ENCODE measurements around the gene TJP1. TPM values are rescaled to one million over a fixed set of nuclear protein-coding genes. Genes with fewer than 3 reads are reported as not detected.

The TJP1 gene
- total RNA-seq, 1 experiment from 2014 or later, result 140 TPM

- no peak overlapping the region for H3K4ac ChIP-seq (ENCODE audit: low read depth, low read length)
- H2BK15ac ChIP-seq (ENCODE audit: low read depth, low read length), result no peak overlapping the region
- no peak overlapping the region for H3K27ac ChIP-seq (ENCODE audit: insufficient read length, low read depth, low read length)
- H3K9me3 ChIP-seq (ENCODE audit: control insufficient read depth, low read depth, low read length), result no peaks in the 10 kb centered on the region
- no peak for DNase-seq
- peaks cover 3% of the 10 kb centered on the region; the same call in 1 of the 2 replicates for H3K4me1 ChIP-seq (ENCODE audit: insufficient read depth, low read length)
- Mint-ChIP-seq H3K4me3 (no peak overlapping the region), H3K9me3 (peaks cover 9 to 10% of the 10 kb centered on the region in 2 experiments), H3K4me1 (peaks cover 12 to 21% of the 10 kb centered on the region in 2 experiments), H3K27me3 (ENCODE audit: low read depth) (no peaks in the 10 kb centered on the region), H3K36me3 (ENCODE audit: insufficient read depth in 1 of 3, low read depth in 3 of 3) (peaks cover 34 to 37% (median 34%) of the 10 kb centered on the region in 3 experiments), H3K27ac (peak overlapping the region in 2 of 3 experiments; percentile 5 to 7; a peak in 1 of 7 replicates)
- H4K91ac ChIP-seq (ENCODE audit: insufficient read length, low read depth, low read length), result no peak overlapping the region
- no peak overlapping the region for H3T11ph ChIP-seq (ENCODE audit: low read length)
- no peak overlapping the region for H3K4me2 ChIP-seq (ENCODE audit: insufficient read depth, insufficient read length, low read length)
- H2BK20ac ChIP-seq (ENCODE audit: low read depth, low read length, poor library complexity, severe bottlenecking), result no peak overlapping the region
- H3K56ac ChIP-seq (ENCODE audit: insufficient read length, low read depth, low read length), result no peak overlapping the region
- no peak overlapping the region for H2AK5ac ChIP-seq (ENCODE audit: insufficient read length, low read length)
- no peaks in the 10 kb centered on the region for H3K23me2 ChIP-seq (ENCODE audit: insufficient read length, low read depth, low read length, poor library complexity, severe bottlenecking)
- no CpG with 5 or more reads among the region's 7 CpGs for WGBS (ENCODE audit: extremely low coverage, insufficient read length, low lambda C conversion rate)
- H3K9ac ChIP-seq (ENCODE audit: extremely low read depth, insufficient read length, low read length), result no peak overlapping the region
- H2BK5ac ChIP-seq (ENCODE audit: insufficient read length, low read length), result no peak overlapping the region
- H3K79me2 ChIP-seq (ENCODE audit: insufficient read depth, low read length), result peaks cover 18% of the 10 kb centered on the region; the same call in 1 of the 2 replicates
- TF ChIP-seq, protein P1, sequence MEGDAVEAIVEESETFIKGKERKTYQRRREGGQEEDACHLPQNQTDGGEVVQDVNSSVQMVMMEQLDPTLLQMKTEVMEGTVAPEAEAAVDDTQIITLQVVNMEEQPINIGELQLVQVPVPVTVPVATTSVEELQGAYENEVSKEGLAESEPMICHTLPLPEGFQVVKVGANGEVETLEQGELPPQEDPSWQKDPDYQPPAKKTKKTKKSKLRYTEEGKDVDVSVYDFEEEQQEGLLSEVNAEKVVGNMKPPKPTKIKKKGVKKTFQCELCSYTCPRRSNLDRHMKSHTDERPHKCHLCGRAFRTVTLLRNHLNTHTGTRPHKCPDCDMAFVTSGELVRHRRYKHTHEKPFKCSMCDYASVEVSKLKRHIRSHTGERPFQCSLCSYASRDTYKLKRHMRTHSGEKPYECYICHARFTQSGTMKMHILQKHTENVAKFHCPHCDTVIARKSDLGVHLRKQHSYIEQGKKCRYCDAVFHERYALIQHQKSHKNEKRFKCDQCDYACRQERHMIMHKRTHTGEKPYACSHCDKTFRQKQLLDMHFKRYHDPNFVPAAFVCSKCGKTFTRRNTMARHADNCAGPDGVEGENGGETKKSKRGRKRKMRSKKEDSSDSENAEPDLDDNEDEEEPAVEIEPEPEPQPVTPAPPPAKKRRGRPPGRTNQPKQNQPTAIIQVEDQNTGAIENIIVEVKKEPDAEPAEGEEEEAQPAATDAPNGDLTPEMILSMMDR (conservative IDR thresholded peaks at IDR 0.05), result no peak
- no peaks in the 10 kb centered on the region for H4K20me1 ChIP-seq (ENCODE audit: control insufficient read depth, insufficient read depth, insufficient read length)
- no peak overlapping the region for H3K14ac ChIP-seq (ENCODE audit: insufficient read depth, low read length)
- peaks cover 4% of the 10 kb centered on the region for H3K79me1 ChIP-seq (ENCODE audit: insufficient read depth, low read depth, low read length, poor library complexity, severe bottlenecking)
- H3K18ac ChIP-seq (ENCODE audit: insufficient read length, low read depth, low read length), result no peak overlapping the region
- H3K27me3 ChIP-seq (ENCODE audit: insufficient read depth, low read length), result no peaks in the 10 kb centered on the region
- H3K23ac ChIP-seq (ENCODE audit: insufficient read length, low read depth, low read length), result no peak overlapping the region
- H2AFZ ChIP-seq (ENCODE audit: low read length), result no peak overlapping the region
- no peak overlapping the region for H2BK12ac ChIP-seq (ENCODE audit: insufficient read length, low read depth, low read length)
- H4K8ac ChIP-seq (replicated peaks; ENCODE audit: insufficient read length, low read depth, low read length), result no peak overlapping the region
- H2BK120ac ChIP-seq (ENCODE audit: low read depth, low read length, poor library complexity, severe bottlenecking), result no peak overlapping the region
- no peak overlapping the region for H4K5ac ChIP-seq (ENCODE audit: insufficient read length, low read depth, low read length)
Measured at GRCh38 chr15:29800491-29801366, 21.5 kb downstream of the TJP1 start.
